Fibroblast of skin of right biceps (primary cell): Measurements from ENCODE around the gene GFER.
A peak's percentile ranks its signal among the peaks of the same experiment; 100 is the strongest.
"Not testable (repeated sequence)": the region's sequence is repeated elsewhere in the genome, so short reads cannot be mapped to it uniquely, and the experiment has no call there.

ENCODE experiments used
- DNase-seq: peaks from one replicate; pipeline ENCODE4 v3.0.0-alpha.2; 2013

Gene GFER

GRCh38 chr16:2029350-2029749 lies 45.4 kb downstream of the GFER start:
- no peak for DNase-seq

- DNase-seq = no peak
Observed at GRCh38 chr16:2030036-2030435, 46.0 kb downstream of the GFER start.

GRCh38 chr16:2031081-2031577 lies 47.1 kb downstream of the GFER start:
- DNase-seq = no peak

GRCh38 chr16:2032285-2033056 lies 48.5 kb downstream of the GFER start:
- DNase-seq = peak; percentile 40

GRCh38 chr16:2033057-2033908 lies 49.3 kb downstream of the GFER start:
- DNase-seq = peak; percentile 69

- not testable (repeated sequence) for DNase-seq
Observed at GRCh38 chr16:2033909-2034695, 50.1 kb downstream of the GFER start.

- no peak for DNase-seq
Observed at GRCh38 chr16:2034696-2035430, 50.9 kb downstream of the GFER start.

GRCh38 chr16:2035431-2036199 lies 51.6 kb downstream of the GFER start:
- DNase-seq = peak; percentile 80

- no peak for DNase-seq
Observed at GRCh38 chr16:2036200-2036966, 52.4 kb downstream of the GFER start.

GRCh38 chr16:2037115-2037514 lies 53.1 kb downstream of the GFER start:
- no peak for DNase-seq
